RWPE2 (cell line): ENCODE measurements around the gene BABAM2.

Source experiments
- ATAC-seq: fragments of 200-7000 bp; cut with Tn5 transposase; 3 replicates; pipeline ENCODE4 v1.9.1; 2021; ENCODE audit warnings: low read depth
- DNase-seq: peaks from one replicate; pipeline ENCODE4 v3.0.0-alpha.2; 2020; ENCODE audit warnings: low spot score
- H3K27ac ChIP-seq: fragments of 450-650 bp; 2 replicates; pipeline ENCODE4 v1.5.1; 2017; ENCODE audit warnings: mild to moderate bottlenecking; ENCODE audit not compliant: poor library complexity, severe bottlenecking
- H3K27me3 ChIP-seq: fragments of 250-450 bp; sonication (Bioruptor Pico); 2 replicates; pipeline ENCODE4 v1.5.1; 2021; ENCODE audit warnings: mild to moderate bottlenecking, moderate library complexity; ENCODE audit not compliant: insufficient read depth, poor library complexity, severe bottlenecking
- H3K36me3 ChIP-seq: fragments of 250-450 bp; sonication (Bioruptor Pico); 2 replicates; pipeline ENCODE4 v1.5.1; 2020; ENCODE audit warnings: low read depth, mild to moderate bottlenecking, moderate library complexity
- H3K4me1 ChIP-seq: fragments of 250-450 bp; sonication (Bioruptor Pico); 2 replicates; pipeline ENCODE4 v1.5.1; 2021; ENCODE audit warnings: mild to moderate bottlenecking, moderate library complexity; ENCODE audit not compliant: insufficient read depth, poor library complexity, severe bottlenecking
- H3K4me3 ChIP-seq: fragments of 250-450 bp; sonication (Bioruptor Pico); 2 replicates; pipeline ENCODE4 v1.5.1; 2021; ENCODE audit warnings: mild to moderate bottlenecking, moderate library complexity; ENCODE audit not compliant: severe bottlenecking
- H3K9me3 ChIP-seq: fragments of 250-450 bp; sonication (Bioruptor Pico); 2 replicates; pipeline ENCODE4 v1.5.1; 2021; ENCODE audit warnings: mild to moderate bottlenecking, moderate library complexity; ENCODE audit not compliant: severe bottlenecking
- TF ChIP-seq, protein P1 (sequence below): fragments of 450-650 bp; IDR thresholded peaks from one replicate; pipeline ENCODE4 v1.5.1; 2017; ENCODE audit warnings: mild to moderate bottlenecking, moderate library complexity; ENCODE audit not compliant: poor library complexity, severe bottlenecking

The BABAM2 gene

DNA sequence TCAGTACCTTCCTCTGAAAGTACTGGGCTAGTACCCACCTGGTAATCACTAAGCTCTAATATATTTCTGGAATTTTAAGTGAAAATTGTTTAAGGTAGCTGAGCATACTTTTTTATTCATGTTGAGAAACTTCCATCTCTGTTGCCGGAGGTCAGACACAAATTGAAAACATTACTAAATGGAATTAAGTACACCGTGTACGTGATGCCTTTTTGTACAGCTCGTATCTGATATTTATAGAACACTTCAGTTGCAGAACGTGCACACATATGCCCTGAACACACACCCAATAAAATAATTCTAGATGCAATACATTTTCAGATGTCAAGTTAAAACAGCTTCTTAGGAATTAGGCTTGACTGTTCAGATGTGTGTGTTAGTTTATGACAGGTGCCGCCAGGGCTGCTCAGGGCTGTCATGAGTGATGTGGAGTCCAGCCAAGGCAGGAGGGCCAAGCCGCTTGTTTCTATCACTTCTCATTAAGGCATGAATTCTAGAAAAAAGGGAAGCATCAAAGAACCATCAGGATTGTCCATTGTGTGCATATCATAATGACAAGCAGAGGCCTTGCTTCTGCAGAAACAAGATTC lies 421.2 kb downstream of the BABAM2 start:
- no peak overlapping the region for H3K27ac ChIP-seq
- H3K4me3 ChIP-seq, result no peak overlapping the region
- no peaks in the 10 kb centered on the region for H3K9me3 ChIP-seq
- no peaks in the 10 kb centered on the region for H3K4me1 ChIP-seq
- DNase-seq, result no peak
- TF ChIP-seq, protein P1, sequence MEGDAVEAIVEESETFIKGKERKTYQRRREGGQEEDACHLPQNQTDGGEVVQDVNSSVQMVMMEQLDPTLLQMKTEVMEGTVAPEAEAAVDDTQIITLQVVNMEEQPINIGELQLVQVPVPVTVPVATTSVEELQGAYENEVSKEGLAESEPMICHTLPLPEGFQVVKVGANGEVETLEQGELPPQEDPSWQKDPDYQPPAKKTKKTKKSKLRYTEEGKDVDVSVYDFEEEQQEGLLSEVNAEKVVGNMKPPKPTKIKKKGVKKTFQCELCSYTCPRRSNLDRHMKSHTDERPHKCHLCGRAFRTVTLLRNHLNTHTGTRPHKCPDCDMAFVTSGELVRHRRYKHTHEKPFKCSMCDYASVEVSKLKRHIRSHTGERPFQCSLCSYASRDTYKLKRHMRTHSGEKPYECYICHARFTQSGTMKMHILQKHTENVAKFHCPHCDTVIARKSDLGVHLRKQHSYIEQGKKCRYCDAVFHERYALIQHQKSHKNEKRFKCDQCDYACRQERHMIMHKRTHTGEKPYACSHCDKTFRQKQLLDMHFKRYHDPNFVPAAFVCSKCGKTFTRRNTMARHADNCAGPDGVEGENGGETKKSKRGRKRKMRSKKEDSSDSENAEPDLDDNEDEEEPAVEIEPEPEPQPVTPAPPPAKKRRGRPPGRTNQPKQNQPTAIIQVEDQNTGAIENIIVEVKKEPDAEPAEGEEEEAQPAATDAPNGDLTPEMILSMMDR, result no peak
- H3K36me3 ChIP-seq, result no peaks in the 10 kb centered on the region
- ATAC-seq, result no peak
- H3K27me3 ChIP-seq, result no peaks in the 10 kb centered on the region

DNA sequence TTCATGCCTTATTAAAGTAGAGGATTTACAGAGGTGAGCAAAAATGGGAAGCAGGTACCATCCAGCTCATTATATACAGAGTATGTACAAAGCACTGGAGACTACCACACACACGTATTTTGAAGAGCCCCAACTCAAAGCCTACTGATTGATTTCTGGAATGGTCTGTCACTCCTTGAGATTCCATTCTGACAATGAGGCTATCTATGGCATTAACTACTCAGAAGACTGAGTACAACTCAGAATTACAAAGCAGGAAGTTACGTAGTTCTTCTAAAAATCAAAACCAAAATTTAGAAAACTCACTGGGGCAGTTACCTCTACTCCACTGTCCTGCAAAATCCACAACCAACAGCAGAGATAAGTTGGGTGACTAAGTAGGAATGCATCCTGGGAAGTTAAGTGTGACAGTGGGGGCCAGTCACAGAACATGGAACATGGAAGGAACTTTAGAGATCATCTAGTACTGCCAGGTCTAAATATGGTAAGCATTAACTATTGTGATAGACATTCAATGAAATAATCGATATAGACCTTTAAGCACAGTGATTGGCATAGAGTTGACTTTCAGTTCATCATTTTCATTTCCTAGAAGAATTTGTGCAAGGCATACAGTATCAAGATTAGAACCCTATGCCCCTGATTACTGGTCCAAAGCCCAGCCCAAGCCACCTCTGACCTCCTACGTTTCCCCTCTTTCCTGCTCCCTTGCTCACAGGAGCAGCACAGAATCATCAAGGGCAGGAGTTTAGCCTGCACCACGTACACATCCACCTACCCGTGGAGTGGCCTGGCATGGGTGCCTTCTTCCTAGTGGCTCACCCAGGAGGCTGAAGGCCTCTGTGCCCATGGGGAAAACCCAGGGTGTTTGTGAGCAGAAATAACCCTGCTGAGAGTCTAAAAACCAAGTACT lies 422.0 kb downstream of the BABAM2 start:
- ATAC-seq, result no peak
- TF ChIP-seq, protein P1, result no peak
- no peak for DNase-seq

DNA sequence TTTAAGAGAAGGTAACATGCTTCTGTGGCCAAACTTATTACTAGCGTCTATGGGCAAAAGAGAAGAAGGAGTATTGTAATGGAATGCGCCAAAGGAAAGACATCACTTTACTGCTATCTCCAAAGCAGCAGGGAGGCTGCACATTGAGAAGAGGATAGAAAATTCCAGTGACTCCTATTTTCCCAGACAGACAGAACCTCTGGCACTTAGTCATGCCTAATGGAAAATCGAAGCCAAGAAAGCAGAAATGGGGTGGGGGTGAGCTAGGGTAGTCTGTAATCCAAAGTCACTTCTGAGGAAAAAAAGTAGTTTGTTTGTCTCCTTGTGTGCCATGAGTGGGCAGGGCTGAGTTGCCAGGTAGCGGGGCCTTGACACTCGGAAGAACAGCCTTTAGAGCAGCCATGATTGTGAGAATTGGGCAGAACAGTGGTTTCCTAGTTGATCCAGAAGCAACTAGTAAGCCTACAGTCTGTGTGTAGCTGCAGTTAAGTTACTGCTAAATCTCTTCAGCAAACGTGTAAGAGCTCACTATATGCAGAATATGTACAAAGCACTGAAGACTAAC lies 422.8 kb downstream of the BABAM2 start:
- H3K4me1 ChIP-seq, result no peaks in the 10 kb centered on the region
- TF ChIP-seq, protein P1, result no peak
- no peaks in the 10 kb centered on the region for H3K9me3 ChIP-seq
- H3K36me3 ChIP-seq, result no peaks in the 10 kb centered on the region
- no peaks in the 10 kb centered on the region for H3K27me3 ChIP-seq
- H3K4me3 ChIP-seq, result no peak overlapping the region
- DNase-seq (no peak), ATAC-seq (no peak)
- H3K27ac ChIP-seq, result no peak overlapping the region

More for the DNA sequence above, 422.0 kb downstream of the BABAM2 start:
- Histone ChIP-seq H3K27me3 (no peaks in the 10 kb centered on the region), H3K4me1 (no peaks in the 10 kb centered on the region), H3K9me3 (no peaks in the 10 kb centered on the region), H3K36me3 (no peaks in the 10 kb centered on the region), H3K27ac (no peak overlapping the region), H3K4me3 (no peak overlapping the region)

DNA sequence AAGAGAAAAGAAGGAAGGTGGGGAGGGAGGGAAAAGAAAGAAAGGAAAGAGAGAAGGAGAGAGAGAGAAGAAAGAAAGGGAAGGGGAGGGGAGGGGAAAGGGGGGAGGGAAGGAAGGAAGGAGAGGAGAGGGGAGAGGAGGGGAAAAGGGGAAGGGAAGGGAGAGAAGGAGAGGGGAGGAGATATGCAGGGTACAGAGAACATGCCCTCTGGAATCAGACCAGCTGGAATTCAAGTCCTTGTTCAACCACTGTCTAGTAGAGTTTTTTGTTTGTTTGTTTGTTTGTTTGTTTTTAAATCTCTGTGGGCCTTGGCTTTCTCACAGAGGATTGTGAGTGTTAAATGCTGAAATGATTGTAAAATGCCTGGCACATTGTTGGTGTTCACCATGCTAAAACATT lies 424.4 kb downstream of the BABAM2 start:
- Histone ChIP-seq H3K27ac (no peak overlapping the region), H3K4me3 (no peak overlapping the region), H3K27me3 (no peaks in the 10 kb centered on the region), H3K9me3 (no peaks in the 10 kb centered on the region), H3K36me3 (no peaks in the 10 kb centered on the region), H3K4me1 (no peaks in the 10 kb centered on the region)
- DNase-seq (no peak), ATAC-seq (no peak)
- TF ChIP-seq, protein P1, result no peak
